ENCODE data around the gene SSBP3. TPM values are rescaled to one million over a fixed set of nuclear protein-coding genes. Genes with fewer than 3 reads are reported as not detected.
A peak's percentile ranks its signal among the peaks of the same experiment; 100 is the strongest.

The SSBP3 gene
- total and polyA plus RNA-seq, 2 experiments from 2014 or later: 47.4 to 68.6 TPM

GRCh38 chr1:54387419-54387818, 18.8 kb downstream of the SSBP3 start (continued):
- TF ChIP-seq ZNF331 (CRISPR knock-in tag; IDR thresholded peaks at IDR 0.05; ENCODE audit: low read depth) (no peak), REST (IDR thresholded peaks at IDR 0.05; ENCODE audit: unreplicated experiment) (no peak), CTCF (conservative IDR thresholded peaks at IDR 0.05; ENCODE audit: low read depth in 2 of 2) (no peak)

GRCh38 chr1:54385727-54386022, 20.5 kb downstream of the SSBP3 start:
- Mint-ChIP-seq H3K27me3 (ENCODE audit: insufficient read depth, low read depth, poor library complexity) (no peaks in the 10 kb centered on the region), H3K27ac (no peak overlapping the region), H3K4me1 (peaks cover 37% of the 10 kb centered on the region), H3K36me3 (ENCODE audit: low read depth) (peaks cover 37% of the 10 kb centered on the region), H3K9me3 (no peaks in the 10 kb centered on the region; the same call in 1 of the 3 replicates), H3K4me3 (no peak overlapping the region)
- Histone ChIP-seq H3K4me3 (no peak overlapping the region), H3K9me2 (ENCODE audit: insufficient read depth) (no peaks in the 10 kb centered on the region), H3F3A (replicated peaks; ENCODE audit: low read depth) (peaks cover 6% of the 10 kb centered on the region; the same call in 1 of the 2 replicates), H3K36me3 (ENCODE audit: insufficient read depth) (peaks cover 3% of the 10 kb centered on the region; the same call in 1 of the 2 replicates), H2AFZ (no peak overlapping the region), H4K20me1 (replicated peaks; ENCODE audit: insufficient read depth) (peaks cover 69% of the 10 kb centered on the region), H3K27me3 (ENCODE audit: insufficient read depth) (no peaks in the 10 kb centered on the region), H3K79me2 (replicated peaks; ENCODE audit: insufficient read depth) (peaks cover 100% of the 10 kb centered on the region), H3K4me2 (no peak overlapping the region), H3K27ac (ENCODE audit: low read depth) (0 out of 2 replicates have a peak overlapping the region, but pooled peaks have one; percentile 26), H3K4me1 (ENCODE audit: insufficient read depth) (peaks cover 25% of the 10 kb centered on the region)
- ATAC-seq (no peak), DNase-seq (ENCODE audit: low spot score) (no peak)
- no peak for TF ChIP-seq EZH2 (IDR thresholded peaks at IDR 0.05; ENCODE audit: low read depth, unreplicated experiment)
- 0 out of 4 replicates have a peak, but pooled peaks of 1 of the 2 experiments have one; percentile 19 for TF ChIP-seq CTCF (conservative IDR thresholded peaks at IDR 0.05; ENCODE audit: low read depth in 2 of 2)
